ENCODE results near the gene GCLC.

GCLC gene

GRCh38 chr6:53469163-53469562 lies 75.7 kb downstream of the GCLC start:
- Mint-ChIP-seq H3K36me3 (ENCODE audit: low read depth) (no peaks in the 10 kb centered on the region), H3K27me3 (ENCODE audit: low read depth) (no peaks in the 10 kb centered on the region), H3K4me1 (no peaks in the 10 kb centered on the region), H3K9me3 (no peaks in the 10 kb centered on the region), H3K4me3 (no peak overlapping the region), H3K27ac (no peak overlapping the region)
- no peak for TF ChIP-seq CTCF (IDR thresholded peaks at IDR 0.05; ENCODE audit: unreplicated experiment in 3 of 3)

GRCh38 chr6:53466257-53466656 lies 78.6 kb downstream of the GCLC start:
- no peaks in the 10 kb centered on the region for H3K36me3 Mint-ChIP-seq (ENCODE audit: low read depth)
- no peaks in the 10 kb centered on the region for H3K4me1 Mint-ChIP-seq
- TF ChIP-seq CTCF (IDR thresholded peaks at IDR 0.05; ENCODE audit: unreplicated experiment in 3 of 3), result no peak
- H3K4me3 Mint-ChIP-seq, result no peak overlapping the region
- no peaks in the 10 kb centered on the region for H3K9me3 Mint-ChIP-seq
- no peak overlapping the region for H3K27ac Mint-ChIP-seq
- no peaks in the 10 kb centered on the region for H3K27me3 Mint-ChIP-seq (ENCODE audit: low read depth)

GRCh38 chr6:53465732-53466131 lies 79.2 kb downstream of the GCLC start:
- Mint-ChIP-seq H3K36me3 (ENCODE audit: low read depth) (no peaks in the 10 kb centered on the region), H3K9me3 (no peaks in the 10 kb centered on the region), H3K27me3 (ENCODE audit: low read depth) (no peaks in the 10 kb centered on the region), H3K4me3 (no peak overlapping the region), H3K4me1 (no peaks in the 10 kb centered on the region), H3K27ac (no peak overlapping the region)
- no peak for TF ChIP-seq CTCF (IDR thresholded peaks at IDR 0.05; ENCODE audit: unreplicated experiment in 3 of 3)

GRCh38 chr6:53464927-53465460 lies 79.9 kb downstream of the GCLC start:
- H3K27me3 Mint-ChIP-seq (ENCODE audit: low read depth), result no peaks in the 10 kb centered on the region
- H3K9me3 Mint-ChIP-seq, result no peaks in the 10 kb centered on the region
- no peak overlapping the region for H3K4me3 Mint-ChIP-seq
- TF ChIP-seq CTCF (IDR thresholded peaks at IDR 0.05; ENCODE audit: unreplicated experiment in 3 of 3), result no peak
- no peak overlapping the region for H3K27ac Mint-ChIP-seq
- no peaks in the 10 kb centered on the region for H3K36me3 Mint-ChIP-seq (ENCODE audit: low read depth)
- H3K4me1 Mint-ChIP-seq, result no peaks in the 10 kb centered on the region

- no peaks in the 10 kb centered on the region for H3K9me3 Mint-ChIP-seq
- H3K4me1 Mint-ChIP-seq, result no peaks in the 10 kb centered on the region
- H3K27me3 Mint-ChIP-seq (ENCODE audit: low read depth), result no peaks in the 10 kb centered on the region
- no peaks in the 10 kb centered on the region for H3K36me3 Mint-ChIP-seq (ENCODE audit: low read depth)
- no peak for TF ChIP-seq CTCF (IDR thresholded peaks at IDR 0.05; ENCODE audit: unreplicated experiment in 3 of 3)
- no peak overlapping the region for H3K4me3 Mint-ChIP-seq
- H3K27ac Mint-ChIP-seq, result no peak overlapping the region
Observed at GRCh38 chr6:53464483-53464882, 80.4 kb downstream of the GCLC start.

- no peaks in the 10 kb centered on the region for H3K4me1 Mint-ChIP-seq
- no peak overlapping the region for H3K27ac Mint-ChIP-seq
- H3K36me3 Mint-ChIP-seq (ENCODE audit: low read depth), result no peaks in the 10 kb centered on the region
- no peak for TF ChIP-seq CTCF (IDR thresholded peaks at IDR 0.05; ENCODE audit: unreplicated experiment in 3 of 3)
- peaks cover 2% of the 10 kb centered on the region for H3K9me3 Mint-ChIP-seq
- H3K4me3 Mint-ChIP-seq, result no peak overlapping the region
- H3K27me3 Mint-ChIP-seq (ENCODE audit: low read depth), result no peaks in the 10 kb centered on the region
Observed at GRCh38 chr6:53461696-53462095, 83.2 kb downstream of the GCLC start.

Measured in nephron (organoid).